DOHH2 (cell line): ENCODE results near the gene CLN5.

Experiments
- CTCF ChIP-seq: fragments of 200-600 bp; sonication (generic); IDR thresholded peaks from one replicate; pipeline ENCODE4 v1.5.1; 2014; ENCODE audit warnings: antibody characterized with exemption, mild to moderate bottlenecking, low read depth, low read length; ENCODE audit not compliant: poor library complexity, severe bottlenecking
- EZH2phosphoT487 ChIP-seq: fragments of 200-600 bp; sonication (generic); IDR thresholded peaks from 2 replicates; pipeline ENCODE4 v1.6.1; 2017; ENCODE audit warnings: borderline replicate concordance, mild to moderate bottlenecking, antibody characterized with exemption, low read length, moderate library complexity, mixed read lengths

- TF ChIP-seq CTCF: no peak
- no peak for TF ChIP-seq EZH2phosphoT487
Measured at GRCh38 chr13:77034881-77035280, 43.0 kb downstream of the CLN5 start.
